HL-60 (cell line): Measurements from ENCODE around the gene STRIT1.

Source experiments
- CTCF ChIP-seq: IDR thresholded peaks from one replicate; pipeline ENCODE4 v1.5.1; 2011; ENCODE audit warnings: low read length, control low read depth, inconsistent platforms; ENCODE audit not compliant: insufficient read depth
- GABPA ChIP-seq: IDR thresholded peaks from 2 replicates; pipeline ENCODE4 v1.6.1; 2012; ENCODE audit warnings: low read depth
- REST ChIP-seq: IDR thresholded peaks from 2 replicates; pipeline ENCODE4 v1.6.1; 2012; ENCODE audit warnings: low read depth; ENCODE audit not compliant: insufficient replicate concordance

- TF ChIP-seq CTCF = no peak
- TF ChIP-seq REST = no peak
- no peak for TF ChIP-seq GABPA
These were observed 41.5 kb downstream of the STRIT1 start for GRCh38 chr3:155252021-155252420.
